ENCODE results near the gene SLC25A22.

SLC25A22 gene

GRCh38 chr11:802693-803466 is 4.8 kb upstream of the SLC25A22 start:
- no peak for DNase-seq

- DNase-seq: no peak
These were observed 4.0 kb upstream of the SLC25A22 start for GRCh38 chr11:802018-802617.

- DNase-seq: no peak
These were observed 3.2 kb upstream of the SLC25A22 start for GRCh38 chr11:801097-801780.

- DNase-seq: no peak
These were observed 2.4 kb upstream of the SLC25A22 start for GRCh38 chr11:800473-800872.

- DNase-seq: no peak
These were observed 1.7 kb upstream of the SLC25A22 start for GRCh38 chr11:799641-800316.

GRCh38 chr11:797296-798092 is 587 bp downstream of the SLC25A22 start:
- DNase-seq: peak; percentile 56

- no peak for DNase-seq
These were observed 1.4 kb downstream of the SLC25A22 start for GRCh38 chr11:796565-797295.

GRCh38 chr11:795634-796564 is 2.2 kb downstream of the SLC25A22 start:
- DNase-seq: no peak

GRCh38 chr11:794766-795633 is 3.1 kb downstream of the SLC25A22 start:
- DNase-seq: no peak

- DNase-seq: no peak
These were observed 3.9 kb downstream of the SLC25A22 start for GRCh38 chr11:794013-794765.

GRCh38 chr11:793556-793955 is 4.5 kb downstream of the SLC25A22 start:
- DNase-seq: no peak

- no peak for DNase-seq
These were observed 5.2 kb downstream of the SLC25A22 start for GRCh38 chr11:792873-793272.

- DNase-seq: no peak
These were observed 5.6 kb downstream of the SLC25A22 start for GRCh38 chr11:792535-792821.

- DNase-seq: no peak
These were observed 6.2 kb downstream of the SLC25A22 start for GRCh38 chr11:791658-792534.

GRCh38 chr11:790721-791564 is 7.1 kb downstream of the SLC25A22 start:
- DNase-seq: no peak

- no peak for DNase-seq
These were observed 8.1 kb downstream of the SLC25A22 start, which contains the start of gene CEND1 for GRCh38 chr11:789943-790342. CEND1 (minus strand) TSS chr11:790090; CDS start chr11:788576, 1,514 bp downstream.

All from NCI-H774 (cell line).